HUES48 (cell line): ENCODE results near the gene RBSN.
A peak's percentile ranks its signal among the peaks of the same experiment; 100 is the strongest.

ENCODE experiments used
- H3K27ac ChIP-seq: one replicate; pipeline ENCODE4 v1.7.0; 2013; ENCODE audit warnings: low read depth, low read length, inconsistent platforms
- H3K27me3 ChIP-seq: 2 replicates; pipeline ENCODE4 v1.6.1; 2013; ENCODE audit warnings: mild to moderate bottlenecking, low read length; ENCODE audit not compliant: control insufficient read depth, insufficient read depth
- H3K36me3 ChIP-seq: 2 replicates; pipeline ENCODE4 v1.6.1; 2013; ENCODE audit warnings: low read length; ENCODE audit not compliant: control insufficient read depth, insufficient read depth
- H3K4me1 ChIP-seq: 2 replicates; pipeline ENCODE4 v1.6.1; 2013; ENCODE audit warnings: mild to moderate bottlenecking, low read length; ENCODE audit not compliant: control insufficient read depth, insufficient read depth
- H3K4me3 ChIP-seq: 2 replicates; pipeline ENCODE4 v1.5.1; 2013; ENCODE audit warnings: mild to moderate bottlenecking, low read depth, low read length
- H3K9ac ChIP-seq: 2 replicates; pipeline ENCODE4 v1.6.1; 2013; ENCODE audit warnings: mild to moderate bottlenecking, low read depth, low read length, moderate library complexity
- H3K9me3 ChIP-seq: 2 replicates; pipeline ENCODE4 v1.6.1; 2013; ENCODE audit warnings: low read length; ENCODE audit not compliant: control insufficient read depth, insufficient read depth

Gene RBSN

DNA sequence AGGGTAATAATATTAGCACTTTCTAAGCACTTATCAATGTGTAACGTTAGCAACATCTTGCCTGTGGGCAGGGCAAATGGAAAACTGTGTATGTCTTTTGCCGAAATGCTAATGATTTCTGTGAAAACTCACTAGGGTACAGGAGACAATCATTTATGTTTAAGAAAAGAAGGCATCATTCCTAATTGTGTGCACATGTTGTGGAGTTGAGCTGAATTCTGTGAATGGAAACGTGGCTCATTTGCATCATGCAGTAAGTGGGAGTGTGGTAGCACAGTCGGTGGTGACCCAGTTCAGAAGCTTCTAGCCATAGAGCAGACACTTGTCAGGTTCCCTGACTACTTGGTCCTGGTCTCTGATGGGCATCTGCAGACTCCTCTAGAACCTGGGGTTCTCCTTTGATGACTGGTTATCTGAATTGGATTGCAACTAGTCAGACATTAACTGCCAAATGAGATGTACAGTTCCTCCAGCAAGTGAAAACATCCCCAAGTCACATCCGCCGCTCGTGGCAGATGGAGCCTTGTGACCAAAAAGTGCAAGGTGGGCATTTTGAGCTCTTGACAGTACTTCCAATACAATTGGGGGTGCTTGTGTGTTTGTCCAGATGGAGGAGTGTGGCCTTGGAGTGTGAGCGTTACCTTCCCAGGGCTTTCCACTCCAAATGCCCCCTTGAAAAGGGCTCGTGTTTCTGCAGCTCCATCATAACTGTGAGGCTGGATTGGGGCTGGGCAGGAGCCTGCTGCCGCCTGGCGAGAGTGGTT lies 55.4 kb downstream of the RBSN start:
- Histone ChIP-seq H3K36me3 (peaks cover 100% of the 10 kb centered on the region), H3K27ac (no peak overlapping the region)

GRCh38 chr3:15042936-15043335 lies 56.0 kb downstream of the RBSN start:
- H3K27me3 ChIP-seq: no peaks in the 10 kb centered on the region
- peaks cover 100% of the 10 kb centered on the region for H3K36me3 ChIP-seq
- H3K9ac ChIP-seq: no peak overlapping the region
- no peaks in the 10 kb centered on the region for H3K9me3 ChIP-seq
- no peak overlapping the region for H3K4me3 ChIP-seq
- no peaks in the 10 kb centered on the region for H3K4me1 ChIP-seq
- no peak overlapping the region for H3K27ac ChIP-seq

More for the DNA sequence above, 55.4 kb downstream of the RBSN start:
- Histone ChIP-seq H3K4me1 (no peaks in the 10 kb centered on the region), H3K27me3 (no peaks in the 10 kb centered on the region), H3K9ac (no peak overlapping the region), H3K9me3 (no peaks in the 10 kb centered on the region), H3K4me3 (no peak overlapping the region)

- H3K27ac ChIP-seq: no peak overlapping the region
- no peak overlapping the region for H3K9ac ChIP-seq
- peaks cover 100% of the 10 kb centered on the region for H3K36me3 ChIP-seq
- H3K9me3 ChIP-seq: no peaks in the 10 kb centered on the region
- H3K4me1 ChIP-seq: no peaks in the 10 kb centered on the region
- no peaks in the 10 kb centered on the region for H3K27me3 ChIP-seq
- no peak overlapping the region for H3K4me3 ChIP-seq
Measured at GRCh38 chr3:15041950-15042349, 57.0 kb downstream of the RBSN start.

DNA sequence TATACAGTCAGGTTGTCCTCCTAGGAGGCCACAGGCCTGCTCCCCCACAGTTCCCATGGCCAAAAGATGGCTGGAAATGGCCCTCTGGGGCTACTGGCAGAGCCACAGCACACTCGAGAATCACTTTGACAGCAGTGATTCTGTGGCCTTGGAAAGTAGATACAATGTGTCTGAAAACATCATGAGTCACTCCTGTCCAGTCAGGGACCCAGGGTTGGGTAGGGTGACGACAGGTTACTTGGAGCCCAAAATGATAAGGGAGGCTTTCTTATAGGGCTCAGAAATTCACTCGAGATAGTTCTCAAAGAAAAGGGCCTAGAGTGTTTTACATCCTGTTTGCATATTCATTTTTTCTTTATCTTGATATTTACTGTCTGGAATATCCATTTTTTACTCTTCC lies 58.1 kb downstream of the RBSN start:
- peaks cover 98% of the 10 kb centered on the region for H3K36me3 ChIP-seq

DNA sequence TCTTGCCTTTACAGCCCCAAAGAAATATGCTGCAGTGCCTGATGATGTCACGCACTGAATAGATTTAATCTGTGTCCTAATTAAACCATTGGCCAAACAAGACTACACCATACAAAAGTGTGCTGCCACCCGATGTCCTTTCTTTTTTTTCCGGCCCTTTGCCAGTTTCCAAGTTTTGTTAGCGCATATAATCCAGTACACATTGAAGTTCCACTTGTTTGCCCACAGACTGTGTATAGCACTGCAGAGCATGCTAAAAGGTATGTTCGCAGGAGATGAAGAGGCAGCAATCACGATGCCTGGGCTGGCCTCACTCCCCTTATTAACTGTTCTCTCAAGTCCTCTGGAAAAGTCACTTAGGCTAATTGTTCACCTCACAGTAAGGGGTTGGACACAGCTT lies 60.6 kb downstream of the RBSN start:
- H3K27ac ChIP-seq: no peak overlapping the region
- H3K36me3 ChIP-seq: peaks cover 96% of the 10 kb centered on the region
- H3K9ac ChIP-seq: no peak overlapping the region
- H3K9me3 ChIP-seq: no peaks in the 10 kb centered on the region
- no peaks in the 10 kb centered on the region for H3K27me3 ChIP-seq
- H3K4me3 ChIP-seq: no peak overlapping the region
- no peaks in the 10 kb centered on the region for H3K4me1 ChIP-seq

More for the DNA sequence above, 58.1 kb downstream of the RBSN start:
- Histone ChIP-seq H3K9me3 (no peaks in the 10 kb centered on the region), H3K27me3 (no peaks in the 10 kb centered on the region), H3K4me1 (no peaks in the 10 kb centered on the region), H3K27ac (peak overlapping the region; percentile 14), H3K4me3 (no peak overlapping the region), H3K9ac (no peak overlapping the region)

- Histone ChIP-seq H3K9ac (no peak overlapping the region), H3K4me1 (no peaks in the 10 kb centered on the region), H3K27me3 (no peaks in the 10 kb centered on the region), H3K36me3 (peaks cover 95% of the 10 kb centered on the region), H3K4me3 (no peak overlapping the region), H3K27ac (no peak overlapping the region), H3K9me3 (no peaks in the 10 kb centered on the region)
Measured at GRCh38 chr3:15033103-15033502, 65.8 kb downstream of the RBSN start.

DNA sequence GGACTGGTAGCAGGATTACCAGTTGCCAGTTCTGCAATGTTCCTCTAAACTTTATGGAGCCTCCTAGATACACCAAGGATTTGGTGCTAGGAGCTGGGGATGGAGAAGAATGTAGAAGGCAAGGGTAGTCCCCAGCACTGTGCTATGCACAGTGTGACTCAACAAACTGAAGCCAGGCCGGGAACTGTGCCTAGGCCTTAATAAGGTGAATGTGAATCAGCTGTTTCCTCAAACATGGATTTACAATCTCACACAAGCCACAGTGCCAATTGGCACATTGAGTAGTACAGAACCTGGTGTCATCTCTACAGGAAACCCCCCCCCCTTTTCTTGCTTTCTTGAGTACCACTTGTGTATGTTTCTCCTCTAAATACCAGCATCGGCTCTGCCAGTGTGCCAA lies 66.3 kb downstream of the RBSN start:
- H3K27me3 ChIP-seq: no peaks in the 10 kb centered on the region
- H3K4me1 ChIP-seq: no peaks in the 10 kb centered on the region
- no peak overlapping the region for H3K27ac ChIP-seq
- H3K9me3 ChIP-seq: no peaks in the 10 kb centered on the region
- no peak overlapping the region for H3K4me3 ChIP-seq
- no peak overlapping the region for H3K9ac ChIP-seq
- peaks cover 93% of the 10 kb centered on the region for H3K36me3 ChIP-seq

DNA sequence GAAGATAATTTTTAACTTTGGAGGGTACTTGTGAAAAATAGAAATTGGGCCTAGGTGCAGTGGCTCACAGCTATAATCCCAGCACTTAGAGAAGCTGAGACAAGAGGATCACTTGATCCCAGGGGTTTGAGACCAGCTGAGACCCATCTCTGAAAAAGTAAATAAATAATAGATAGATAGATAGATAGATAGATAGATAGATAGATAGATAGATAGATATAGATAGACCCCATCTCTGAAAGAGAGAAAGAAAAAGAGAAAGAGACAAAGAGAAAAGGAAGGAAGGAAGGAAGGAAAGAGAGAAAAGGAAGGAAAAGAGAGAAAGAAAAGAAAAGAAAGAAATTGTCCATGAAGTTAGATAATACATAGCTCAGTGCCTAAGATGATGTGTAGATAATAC lies 69.3 kb downstream of the RBSN start:
- peaks cover 93% of the 10 kb centered on the region for H3K36me3 ChIP-seq

GRCh38 chr3:15023719-15024118 lies 75.2 kb downstream of the RBSN start:
- H3K9me3 ChIP-seq: no peaks in the 10 kb centered on the region
- no peak overlapping the region for H3K27ac ChIP-seq
- peaks cover 92% of the 10 kb centered on the region for H3K36me3 ChIP-seq
- H3K4me1 ChIP-seq: peaks cover 8% of the 10 kb centered on the region
- H3K9ac ChIP-seq: no peak overlapping the region
- no peak overlapping the region for H3K4me3 ChIP-seq
- H3K27me3 ChIP-seq: no peaks in the 10 kb centered on the region

More for the DNA sequence above, 69.3 kb downstream of the RBSN start:
- H3K4me3 ChIP-seq: no peak overlapping the region
- no peaks in the 10 kb centered on the region for H3K27me3 ChIP-seq
- H3K9me3 ChIP-seq: no peaks in the 10 kb centered on the region
- no peak overlapping the region for H3K9ac ChIP-seq
- H3K27ac ChIP-seq: no peak overlapping the region
- H3K4me1 ChIP-seq: peaks cover 8% of the 10 kb centered on the region

DNA sequence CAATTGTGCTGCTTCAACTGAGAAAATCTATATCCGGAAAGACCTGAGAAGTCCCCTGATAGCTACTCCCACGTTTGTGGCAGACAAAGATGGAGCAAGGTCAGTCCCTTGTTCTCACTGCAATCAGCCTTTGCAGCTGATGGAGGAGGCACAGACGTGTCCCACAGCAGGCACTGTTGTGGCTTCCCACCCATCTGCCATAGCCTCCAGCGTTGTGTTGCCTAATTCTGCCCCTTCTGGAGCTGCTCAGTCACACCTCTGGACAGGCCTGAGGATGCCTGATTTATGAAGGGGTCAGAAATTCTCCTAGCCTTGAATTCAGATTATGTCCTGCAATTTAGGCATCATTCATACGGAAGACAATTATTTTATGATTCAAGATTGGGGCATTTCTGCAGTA lies 75.7 kb downstream of the RBSN start:
- H3K4me1 ChIP-seq: peaks cover 8% of the 10 kb centered on the region
- H3K27ac ChIP-seq: no peak overlapping the region
- no peaks in the 10 kb centered on the region for H3K27me3 ChIP-seq
- H3K36me3 ChIP-seq: peaks cover 90% of the 10 kb centered on the region
- no peak overlapping the region for H3K9ac ChIP-seq
- no peaks in the 10 kb centered on the region for H3K9me3 ChIP-seq
- H3K4me3 ChIP-seq: no peak overlapping the region
